Measurements from ENCODE around the gene CLEC20A.
"Not testable (repeated sequence)": the region's sequence is repeated elsewhere in the genome, so short reads cannot be mapped to it uniquely, and the experiment has no call there.

The CLEC20A gene

GRCh38 chr1:178530502-178530901 is 33.7 kb upstream of the CLEC20A start:
- in situ Hi-C loops (cut with MboI; ENCODE audit: low sequenced_read_pairs): loop anchor here (10.0 to 25.0 kb wide), 3 partner anchors 232 to 844 kb away; no protein-coding TSS in a partner anchor

GRCh38 chr1:178530037-178530402 is 33.3 kb upstream of the CLEC20A start:
- in situ Hi-C loops (cut with MboI; ENCODE audit: low sequenced_read_pairs): loop anchor here (10.0 to 25.0 kb wide), 3 partner anchors 232 to 845 kb away; no protein-coding TSS in a partner anchor

- in situ Hi-C loops (cut with MboI; ENCODE audit: low sequenced_read_pairs): loop anchor here (10.0 to 25.0 kb wide), 3 partner anchors 233 to 845 kb away; no protein-coding TSS in a partner anchor
Observed at GRCh38 chr1:178529364-178530036, 32.7 kb upstream of the CLEC20A start.

GRCh38 chr1:178528953-178529335 is 32.2 kb upstream of the CLEC20A start:
- in situ Hi-C loops (cut with MboI; ENCODE audit: low sequenced_read_pairs): loop anchor here (25.0 kb wide), 1 partner anchor 233 kb away; no protein-coding TSS in a partner anchor

GRCh38 chr1:178528228-178528952 is 31.6 kb upstream of the CLEC20A start:
- in situ Hi-C loops (cut with MboI; ENCODE audit: low sequenced_read_pairs): loop anchor here (25.0 kb wide), 1 partner anchor 234 kb away; no protein-coding TSS in a partner anchor

GRCh38 chr1:178527117-178527516 is 30.4 kb upstream of the CLEC20A start:
- in situ Hi-C loops (cut with MboI; ENCODE audit: low sequenced_read_pairs): loop anchor here (25.0 kb wide), 1 partner anchor 235 kb away; no protein-coding TSS in a partner anchor

- in situ Hi-C loops (cut with MboI; ENCODE audit: low sequenced_read_pairs): no loop called here
Observed at GRCh38 chr1:178521241-178521640, 24.5 kb upstream of the CLEC20A start.

GRCh38 chr1:178520803-178521202 is 24.0 kb upstream of the CLEC20A start:
- in situ Hi-C loops (cut with MboI; ENCODE audit: low sequenced_read_pairs): no loop called here

GRCh38 chr1:178518894-178519293 is 22.1 kb upstream of the CLEC20A start:
- in situ Hi-C loops (cut with MboI; ENCODE audit: low sequenced_read_pairs): no loop called here

- in situ Hi-C loops (cut with MboI; ENCODE audit: low sequenced_read_pairs): no loop called here
Observed at GRCh38 chr1:178516110-178516509, 19.3 kb upstream of the CLEC20A start.

GRCh38 chr1:178513278-178513983 is 16.7 kb upstream of the CLEC20A start:
- in situ Hi-C loops (cut with MboI; ENCODE audit: low sequenced_read_pairs): no loop called here

- in situ Hi-C loops (cut with MboI; ENCODE audit: low sequenced_read_pairs): no loop called here
Observed at GRCh38 chr1:178512566-178513277, 16.0 kb upstream of the CLEC20A start, which contains the start of gene TEX35. TSS of gene TEX35 (plus strand) at chr1:178513109. CDS start at chr1:178513189, 80 bp downstream.

- in situ Hi-C loops (cut with MboI; ENCODE audit: low sequenced_read_pairs): no loop called here
Observed at GRCh38 chr1:178510155-178510554, 13.4 kb upstream of the CLEC20A start.

- in situ Hi-C loops (cut with MboI; ENCODE audit: low sequenced_read_pairs): no loop called here
Observed at GRCh38 chr1:178509414-178510007, 12.7 kb upstream of the CLEC20A start.

GRCh38 chr1:178506669-178507068 is 9.9 kb upstream of the CLEC20A start:
- in situ Hi-C loops (cut with MboI; ENCODE audit: low sequenced_read_pairs): no loop called here

GRCh38 chr1:178506177-178506576 is 9.4 kb upstream of the CLEC20A start:
- in situ Hi-C loops (cut with MboI; ENCODE audit: low sequenced_read_pairs): no loop called here

- in situ Hi-C loops (cut with MboI; ENCODE audit: low sequenced_read_pairs): no loop called here
Observed at GRCh38 chr1:178504286-178504685, 7.5 kb upstream of the CLEC20A start.

- in situ Hi-C loops (cut with MboI; ENCODE audit: low sequenced_read_pairs): no loop called here
Observed at GRCh38 chr1:178503849-178504248, 7.1 kb upstream of the CLEC20A start.

- in situ Hi-C loops (cut with MboI; ENCODE audit: low sequenced_read_pairs): not testable (repeated sequence)
Observed at GRCh38 chr1:178503316-178503715, 6.6 kb upstream of the CLEC20A start.

- in situ Hi-C loops (cut with MboI; ENCODE audit: low sequenced_read_pairs): no loop called here
Observed at GRCh38 chr1:178502856-178503255, 6.1 kb upstream of the CLEC20A start.
